ENCODE data around the gene HOXA2.

DNA sequence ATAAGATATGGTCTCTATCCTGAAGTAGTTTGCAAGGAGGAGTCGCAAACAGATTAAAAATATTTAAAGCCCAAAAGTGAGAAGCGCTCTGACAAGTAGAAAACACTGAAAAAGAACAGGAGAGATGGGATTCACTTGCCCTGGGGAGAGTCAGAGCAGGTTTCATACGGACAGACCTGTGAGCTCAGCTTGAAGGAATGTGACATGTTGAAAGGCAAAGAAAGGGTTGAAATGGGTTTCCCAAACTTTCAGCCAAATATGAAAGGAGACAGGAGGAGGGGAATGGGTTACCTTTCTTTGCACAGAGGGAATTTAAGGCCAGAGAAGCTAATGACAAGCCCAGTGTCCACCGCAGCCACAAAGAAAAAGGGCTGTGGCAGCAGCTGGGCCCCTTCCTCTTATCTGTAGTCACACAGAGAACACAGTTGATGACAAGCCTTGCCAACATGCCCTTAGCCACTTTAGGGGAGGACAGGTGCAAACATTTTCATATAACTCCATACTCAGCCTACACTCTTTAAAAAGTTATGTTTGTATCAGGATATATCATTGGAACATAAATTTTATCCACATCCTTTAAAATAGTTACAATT is 21.5 kb downstream of the HOXA2 start:
- TF ChIP-seq, protein P1, sequence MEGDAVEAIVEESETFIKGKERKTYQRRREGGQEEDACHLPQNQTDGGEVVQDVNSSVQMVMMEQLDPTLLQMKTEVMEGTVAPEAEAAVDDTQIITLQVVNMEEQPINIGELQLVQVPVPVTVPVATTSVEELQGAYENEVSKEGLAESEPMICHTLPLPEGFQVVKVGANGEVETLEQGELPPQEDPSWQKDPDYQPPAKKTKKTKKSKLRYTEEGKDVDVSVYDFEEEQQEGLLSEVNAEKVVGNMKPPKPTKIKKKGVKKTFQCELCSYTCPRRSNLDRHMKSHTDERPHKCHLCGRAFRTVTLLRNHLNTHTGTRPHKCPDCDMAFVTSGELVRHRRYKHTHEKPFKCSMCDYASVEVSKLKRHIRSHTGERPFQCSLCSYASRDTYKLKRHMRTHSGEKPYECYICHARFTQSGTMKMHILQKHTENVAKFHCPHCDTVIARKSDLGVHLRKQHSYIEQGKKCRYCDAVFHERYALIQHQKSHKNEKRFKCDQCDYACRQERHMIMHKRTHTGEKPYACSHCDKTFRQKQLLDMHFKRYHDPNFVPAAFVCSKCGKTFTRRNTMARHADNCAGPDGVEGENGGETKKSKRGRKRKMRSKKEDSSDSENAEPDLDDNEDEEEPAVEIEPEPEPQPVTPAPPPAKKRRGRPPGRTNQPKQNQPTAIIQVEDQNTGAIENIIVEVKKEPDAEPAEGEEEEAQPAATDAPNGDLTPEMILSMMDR (IDR thresholded peaks at IDR 0.05) = no peak
- no peak for TF ChIP-seq POLR2A (IDR thresholded peaks at IDR 0.05)
